ENCODE data around the gene NOL3. TPM values are rescaled to one million over a fixed set of nuclear protein-coding genes. Genes with fewer than 3 reads are reported as not detected.

Gene NOL3
- total and polyA plus RNA-seq, 2 of the 13 experiments (the other 11 are each of a cell fraction or from before 2014, with no cell fraction given) = 5.7 to 20.5 TPM

DNA sequence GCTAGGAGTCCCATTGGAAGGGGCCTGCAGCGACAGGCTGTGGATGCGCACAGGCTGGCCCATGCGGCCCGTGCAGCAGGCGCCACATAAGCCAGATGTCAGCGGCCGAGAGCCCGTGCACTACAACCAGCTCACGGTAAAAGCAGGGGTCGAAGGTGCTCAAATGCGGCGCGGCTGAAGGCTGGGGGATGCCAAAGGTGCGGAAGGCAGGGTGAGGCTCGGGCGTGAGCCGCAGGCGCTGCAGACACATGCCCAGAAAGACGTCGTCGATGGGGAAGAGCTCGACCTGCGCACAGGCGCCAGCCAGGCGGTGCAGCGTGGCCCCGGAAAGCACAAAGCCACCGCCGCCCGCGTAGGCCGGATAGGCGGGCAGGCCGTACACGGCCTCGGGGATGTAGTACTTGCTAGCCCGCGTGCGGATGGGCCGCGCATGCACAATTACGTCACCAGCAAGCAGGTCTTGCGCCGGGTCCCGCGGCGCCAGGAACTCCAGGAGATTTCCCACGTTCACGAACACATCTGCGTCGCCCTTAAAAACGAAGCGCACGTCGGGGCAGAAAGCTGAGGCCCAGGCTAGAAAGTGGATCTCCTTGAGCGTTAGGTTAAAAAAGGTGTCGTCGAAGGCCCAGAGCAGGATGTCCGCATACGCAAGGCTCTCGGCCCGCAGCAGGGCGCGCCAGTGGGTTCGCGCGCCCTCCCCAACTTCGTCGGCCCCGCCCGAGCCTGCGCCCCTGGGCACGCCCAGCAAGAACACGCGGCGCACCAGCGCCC lies 20.9 kb upstream of the NOL3 start:
- ATAC-seq = no peak
- no peak for FAIRE-seq
- Histone ChIP-seq H3K79me2 (ENCODE audit: insufficient read depth, low read length) (no peaks in the 10 kb centered on the region), H3K27ac (ENCODE audit: extremely low read length, insufficient read depth, low read length) (no peak overlapping the region), H3K4me3 (replicated peaks in 1 of 3; ENCODE audit: insufficient read depth in 1 of 3, low read depth in 2 of 3, low read length in 3 of 3) (no peak overlapping the region), H3K36me3 (replicated peaks in 1 of 2; ENCODE audit: control insufficient read depth in 1 of 2, insufficient read depth in 2 of 2, low read length in 2 of 2) (peaks cover 31 to 47% of the 10 kb centered on the region in 2 experiments), H3K9ac (ENCODE audit: insufficient read depth, low read depth, low read length) (no peak overlapping the region), H3K27me3 (ENCODE audit: control insufficient read depth in 1 of 2, insufficient read depth in 2 of 2, low read length in 2 of 2) (no peaks in the 10 kb centered on the region; a peak in 1 of 5 replicates), H3K9me3 (ENCODE audit: low read length) (no peaks in the 10 kb centered on the region), H2AFZ (ENCODE audit: low read length) (no peak overlapping the region), H3K4me1 (ENCODE audit: insufficient read depth, low read length) (peaks cover 18% of the 10 kb centered on the region), H4K20me1 (ENCODE audit: insufficient read depth, low read length) (peaks cover 9% of the 10 kb centered on the region; the same call in 1 of the 2 replicates), H3K4me2 (ENCODE audit: low read depth, low read length) (no peak overlapping the region)
- DNase-seq (ENCODE audit: low spot score) = no peak
- ChIA-PET CTCF (ENCODE audit: low intra/inter-chr PET ratio, low total read pairs) (no interaction called here), POLR2A (interaction anchor here (0.5 to 4.1 kb wide), 5 partner anchors 8 to 132 kb away, joined by 3 to 19 read pairs (median 13); partner anchors contain the start of genes FBXL8 and TRADD)
- intact Hi-C loops (cut with micrococcal nuclease; ENCODE audit: unreplicated experiment) (loop anchor here (10.0 kb wide), 1 partner anchor 255 kb away; no protein-coding TSS in a partner anchor), in situ Hi-C loops (cut with HindIII; ENCODE audit: extremely low pct_ligation_motif_present, low pct_unique_long_range_greater_than_20kb) (no loop called here)
- BruUV-seq (replicated peaks) = no TSS peak
- 97% methylated on average over 77 of the region's 77 CpGs for WGBS (ENCODE audit: low lambda C conversion rate)
- TF ChIP-seq ZNF274 (CRISPR knock-in tag; IDR thresholded peaks at IDR 0.05) (0 out of 2 replicates have a peak, but pooled peaks have one; percentile 24), ZBTB3 (CRISPR knock-in tag; IDR thresholded peaks at IDR 0.05; ENCODE audit: borderline replicate concordance, low read depth) (no peak), ZFP90 (CRISPR knock-in tag; IDR thresholded peaks at IDR 0.05; ENCODE audit: borderline replicate concordance) (0 out of 2 replicates have a peak, but pooled peaks have one; percentile 33), U2AF1 (optimal IDR thresholded peaks at IDR 0.05; ENCODE audit: low read depth, low read length) (no peak), POLR2G (IDR thresholded peaks at IDR 0.05; ENCODE audit: low read depth, low read length) (peak; percentile 71), FOXK1 (CRISPR knock-in tag; IDR thresholded peaks at IDR 0.05; ENCODE audit: borderline replicate concordance, low read depth) (0 out of 2 replicates have a peak, but pooled peaks have one; percentile 22), ZNF607 (CRISPR knock-in tag; IDR thresholded peaks at IDR 0.05; ENCODE audit: borderline replicate concordance) (peak; percentile 43; the same call in 1 of the 2 replicates), MATR3 (CRISPR knock-in tag; IDR thresholded peaks at IDR 0.05) (no peak), RBFOX2 (IDR thresholded peaks at IDR 0.05; ENCODE audit: low read depth, low read length) (no peak; the same call in 1 of the 2 replicates), MTF1 (CRISPR knock-in tag; IDR thresholded peaks at IDR 0.05) (no peak), ZNF883 (CRISPR knock-in tag; IDR thresholded peaks at IDR 0.05; ENCODE audit: not compliant biosample characterization) (peak; percentile 37), IRF2 (CRISPR knock-in tag; IDR thresholded peaks at IDR 0.05) (0 out of 2 replicates have a peak, but pooled peaks have one; percentile 22), HNRNPLL (IDR thresholded peaks at IDR 0.05; ENCODE audit: low read depth, low read length, poor library complexity, severe bottlenecking) (peak; percentile 26), SALL1 (CRISPR knock-in tag; IDR thresholded peaks at IDR 0.05) (no peak)
- TF ChIP-seq, protein P1, sequence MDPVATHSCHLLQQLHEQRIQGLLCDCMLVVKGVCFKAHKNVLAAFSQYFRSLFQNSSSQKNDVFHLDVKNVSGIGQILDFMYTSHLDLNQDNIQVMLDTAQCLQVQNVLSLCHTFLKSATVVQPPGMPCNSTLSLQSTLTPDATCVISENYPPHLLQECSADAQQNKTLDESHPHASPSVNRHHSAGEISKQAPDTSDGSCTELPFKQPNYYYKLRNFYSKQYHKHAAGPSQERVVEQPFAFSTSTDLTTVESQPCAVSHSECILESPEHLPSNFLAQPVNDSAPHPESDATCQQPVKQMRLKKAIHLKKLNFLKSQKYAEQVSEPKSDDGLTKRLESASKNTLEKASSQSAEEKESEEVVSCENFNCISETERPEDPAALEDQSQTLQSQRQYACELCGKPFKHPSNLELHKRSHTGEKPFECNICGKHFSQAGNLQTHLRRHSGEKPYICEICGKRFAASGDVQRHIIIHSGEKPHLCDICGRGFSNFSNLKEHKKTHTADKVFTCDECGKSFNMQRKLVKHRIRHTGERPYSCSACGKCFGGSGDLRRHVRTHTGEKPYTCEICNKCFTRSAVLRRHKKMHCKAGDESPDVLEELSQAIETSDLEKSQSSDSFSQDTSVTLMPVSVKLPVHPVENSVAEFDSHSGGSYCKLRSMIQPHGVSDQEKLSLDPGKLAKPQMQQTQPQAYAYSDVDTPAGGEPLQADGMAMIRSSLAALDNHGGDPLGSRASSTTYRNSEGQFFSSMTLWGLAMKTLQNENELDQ (CRISPR knock-in tag; IDR thresholded peaks at IDR 0.05; ENCODE audit: borderline replicate concordance) = no peak
- TF ChIP-seq, protein P2, sequence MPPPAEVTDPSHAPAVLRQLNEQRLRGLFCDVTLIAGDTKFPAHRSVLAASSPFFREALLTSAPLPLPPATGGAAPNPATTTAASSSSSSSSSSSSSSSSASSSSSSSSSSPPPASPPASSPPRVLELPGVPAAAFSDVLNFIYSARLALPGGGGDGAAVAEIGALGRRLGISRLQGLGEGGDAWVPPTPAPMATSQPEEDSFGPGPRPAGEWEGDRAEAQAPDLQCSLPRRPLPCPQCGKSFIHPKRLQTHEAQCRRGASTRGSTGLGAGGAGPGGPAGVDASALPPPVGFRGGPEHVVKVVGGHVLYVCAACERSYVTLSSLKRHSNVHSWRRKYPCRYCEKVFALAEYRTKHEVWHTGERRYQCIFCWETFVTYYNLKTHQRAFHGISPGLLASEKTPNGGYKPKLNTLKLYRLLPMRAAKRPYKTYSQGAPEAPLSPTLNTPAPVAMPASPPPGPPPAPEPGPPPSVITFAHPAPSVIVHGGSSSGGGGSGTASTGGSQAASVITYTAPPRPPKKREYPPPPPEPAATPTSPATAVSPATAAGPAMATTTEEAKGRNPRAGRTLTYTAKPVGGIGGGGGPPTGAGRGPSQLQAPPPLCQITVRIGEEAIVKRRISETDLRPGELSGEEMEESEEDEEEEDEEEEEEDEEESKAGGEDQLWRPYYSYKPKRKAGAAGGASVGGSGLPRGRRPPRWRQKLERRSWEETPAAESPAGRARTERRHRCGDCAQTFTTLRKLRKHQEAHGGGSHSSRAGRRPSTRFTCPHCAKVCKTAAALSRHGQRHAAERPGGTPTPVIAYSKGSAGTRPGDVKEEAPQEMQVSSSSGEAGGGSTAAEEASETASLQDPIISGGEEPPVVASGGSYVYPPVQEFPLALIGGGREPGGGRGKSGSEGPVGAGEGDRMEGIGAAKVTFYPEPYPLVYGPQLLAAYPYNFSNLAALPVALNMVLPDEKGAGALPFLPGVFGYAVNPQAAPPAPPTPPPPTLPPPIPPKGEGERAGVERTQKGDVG (CRISPR knock-in tag; IDR thresholded peaks at IDR 0.05; ENCODE audit: borderline replicate concordance) = peak; percentile 82; the same call in 1 of the 2 replicates
- TF ChIP-seq, protein P3, sequence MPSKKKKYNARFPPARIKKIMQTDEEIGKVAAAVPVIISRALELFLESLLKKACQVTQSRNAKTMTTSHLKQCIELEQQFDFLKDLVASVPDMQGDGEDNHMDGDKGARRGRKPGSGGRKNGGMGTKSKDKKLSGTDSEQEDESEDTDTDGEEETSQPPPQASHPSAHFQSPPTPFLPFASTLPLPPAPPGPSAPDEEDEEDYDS (CRISPR knock-in tag; IDR thresholded peaks at IDR 0.05) = no peak
